Adrenal gland (tissue), 5 donors: ENCODE data around the gene RAMACL.

Source experiments
- CTCF ChIP-seq, 6 experiments: fragments of 450-650 bp in 4 of 6; fragments of 200-600 bp in 2 of 6; sonication (generic) in 1 of 6; IDR thresholded peaks; 1 replicate in 5 of 6; 2 replicates in 1 of 6; pipeline versions ENCODE4 v1.5.1 to v1.8.0; 2016 to 2021; ENCODE audit warnings: antibody characterized with exemption in 6 of 6, mild to moderate bottlenecking in 2 of 6, moderate library complexity in 1 of 6
- POLR2A ChIP-seq, 2 donors: fragments of 450-650 bp; IDR thresholded peaks; one replicate each; pipeline ENCODE4 v1.6.1; 2017; ENCODE audit warnings: antibody characterized with exemption in 2 of 2, mild to moderate bottlenecking in 2 of 2, moderate library complexity in 1 of 2
- donor health status: DM: no; HTN: no; CAD: no.

GRCh38 chr6:166626177-166627032, 39.9 kb upstream of the RAMACL start:
- TF ChIP-seq POLR2A (IDR thresholded peaks at IDR 0.05) (no peak), CTCF (IDR thresholded peaks at IDR 0.05) (no peak)
